Ascending aorta (tissue), 2 donors: ENCODE measurements around the gene FGF5. TPM values are rescaled to one million over a fixed set of nuclear protein-coding genes. Genes with fewer than 3 reads are reported as not detected.

ENCODE experiments used
- DNase-seq, 2 donors: peaks; one replicate each; pipeline ENCODE4 v3.0.0-alpha.2; 2019; ENCODE audit warnings: low spot score in 2 of 2
- H3K27ac ChIP-seq, 2 donors: fragments of 200-600 bp; sonication (generic); one replicate each; pipeline ENCODE4 v1.5.1; 2016 to 2017; ENCODE audit warnings: mild to moderate bottlenecking in 1 of 2
- H3K27me3 ChIP-seq: fragments of 200-600 bp; sonication (generic); one replicate; pipeline ENCODE4 v1.5.1; 2017
- H3K36me3 ChIP-seq, 2 donors: fragments of 200-600 bp; sonication (generic); one replicate each; pipeline ENCODE4 v1.5.1; 2016
- H3K4me1 ChIP-seq, 2 donors: fragments of 200-600 bp; sonication (generic); one replicate each; pipeline ENCODE4 v1.5.1; 2016 to 2017; ENCODE audit warnings: mild to moderate bottlenecking in 1 of 2
- H3K4me3 ChIP-seq, 2 donors: fragments of 200-600 bp; sonication (generic); one replicate each; pipeline ENCODE4 v1.5.1; 2016 to 2017; ENCODE audit warnings: mild to moderate bottlenecking in 1 of 2
- H3K9me3 ChIP-seq, 2 donors: fragments of 200-600 bp; sonication (generic); one replicate each; pipeline ENCODE4 v1.5.1; 2016
- CTCF ChIP-seq, 3 experiments: fragments of 200-600 bp in 2 of 3; fragments of 450-650 bp in 1 of 3; sonication (generic) in 2 of 3; IDR thresholded peaks; one replicate each; pipeline ENCODE4 v1.5.1; 2016 to 2019; ENCODE audit warnings: antibody characterized with exemption in 3 of 3, mild to moderate bottlenecking in 1 of 3, moderate library complexity in 1 of 3
- intact Hi-C: fragments of 100-400 bp; cut with DNase I; formaldehyde crosslinking; loops from one replicate; pipeline ENCODE4 v1.15.1; 2023
- total RNA-seq: library from RNA; depleted of rRNA; stranded (reverse); fragments of >200 nt; gene quantifications from one replicate; pipeline ENCODE4 v1.1.0, GENCODE V29; 2016

Gene FGF5
- total RNA-seq, 1 donor from 2014 or later: not detected

- peaks cover 0 to 13% of the 10 kb centered on the region in 2 donors for H3K4me1 ChIP-seq
- H3K36me3 ChIP-seq: no peaks in the 10 kb centered on the region
- H3K9me3 ChIP-seq: no peaks in the 10 kb centered on the region
- peak overlapping the region; percentile 49 to 55 for H3K4me3 ChIP-seq
- intact Hi-C loops: no loop called here
- TF ChIP-seq CTCF (IDR thresholded peaks at IDR 0.05): no peak
- H3K27ac ChIP-seq: no peak overlapping the region
- no peaks in the 10 kb centered on the region for H3K27me3 ChIP-seq
- DNase-seq: no peak
Measured at GRCh38 chr4:80266902-80267380, 477 bp downstream of the FGF5 start.

GRCh38 chr4:80268081-80268823 lies 1.8 kb downstream of the FGF5 start:
- Histone ChIP-seq H3K9me3 (no peaks in the 10 kb centered on the region), H3K27me3 (no peaks in the 10 kb centered on the region), H3K4me1 (peaks cover 0 to 13% of the 10 kb centered on the region in 2 donors), H3K4me3 (no peak overlapping the region), H3K36me3 (no peaks in the 10 kb centered on the region), H3K27ac (no peak overlapping the region)
- intact Hi-C loops: no loop called here
- no peak for TF ChIP-seq CTCF (IDR thresholded peaks at IDR 0.05)
- DNase-seq: no peak

GRCh38 chr4:80268936-80269335 lies 2.5 kb downstream of the FGF5 start:
- intact Hi-C loops: no loop called here
- no peak for TF ChIP-seq CTCF (IDR thresholded peaks at IDR 0.05)

GRCh38 chr4:80270321-80270720 lies 3.9 kb downstream of the FGF5 start:
- Histone ChIP-seq H3K27me3 (no peaks in the 10 kb centered on the region), H3K27ac (no peak overlapping the region), H3K4me3 (no peak overlapping the region), H3K4me1 (peaks cover 0 to 10% of the 10 kb centered on the region in 2 donors), H3K36me3 (no peaks in the 10 kb centered on the region), H3K9me3 (no peaks in the 10 kb centered on the region)
- TF ChIP-seq CTCF (IDR thresholded peaks at IDR 0.05): no peak
- intact Hi-C loops: no loop called here
- DNase-seq: no peak

More at GRCh38 chr4:80268936-80269335, 2.5 kb downstream of the FGF5 start:
- Histone ChIP-seq H3K27me3 (no peaks in the 10 kb centered on the region), H3K9me3 (no peaks in the 10 kb centered on the region), H3K36me3 (no peaks in the 10 kb centered on the region), H3K27ac (no peak overlapping the region), H3K4me1 (peaks cover 0 to 13% of the 10 kb centered on the region in 2 donors), H3K4me3 (no peak overlapping the region)
- DNase-seq: no peak

GRCh38 chr4:80270868-80271267 lies 4.4 kb downstream of the FGF5 start:
- Histone ChIP-seq H3K9me3 (no peaks in the 10 kb centered on the region), H3K36me3 (no peaks in the 10 kb centered on the region), H3K27ac (no peak overlapping the region), H3K4me1 (peaks cover 0 to 6% of the 10 kb centered on the region in 2 donors), H3K27me3 (no peaks in the 10 kb centered on the region), H3K4me3 (no peak overlapping the region)
- no peak for DNase-seq
- TF ChIP-seq CTCF (IDR thresholded peaks at IDR 0.05): no peak
- intact Hi-C loops: no loop called here
